Measurements from ENCODE around the gene ZNF518A. TPM values are rescaled to one million over a fixed set of nuclear protein-coding genes. Genes with fewer than 3 reads are reported as not detected.

Gene ZNF518A
- total and polyA plus RNA-seq, 2 donors (not counting 1 experiment from before 2014, with no cell fraction given) = 7.9 to 34.8 TPM

GRCh38 chr10:96089670-96090462 lies 40.2 kb upstream of the ZNF518A start:
- ATAC-seq (ENCODE audit: low read depth) (peak; percentile 88), DNase-seq (peak; percentile 98)
- intact Hi-C loops (cut with micrococcal nuclease) = loop anchor here (1.0 to 2.0 kb wide), 4 partner anchors 40 to 183 kb away; partner anchors contain the start of genes CC2D2B, CCNJ and ZNF518A
- Histone ChIP-seq H3K9ac (ENCODE audit: low read length) (peak overlapping the region; percentile 88), H3K4me2 (replicated peaks; ENCODE audit: low read depth, low read length, poor library complexity, severe bottlenecking) (peak overlapping the region; percentile 81), H3K79me2 (ENCODE audit: control insufficient read depth, insufficient read depth, low read length) (no peaks in the 10 kb centered on the region), H2AFZ (ENCODE audit: insufficient read depth, low read depth, low read length, poor library complexity, severe bottlenecking) (peak overlapping the region; percentile 90), H3K4me1 (ENCODE audit: control insufficient read depth in 2 of 2, insufficient read depth in 2 of 2, low read length in 2 of 2) (peaks cover 6 to 9% of the 10 kb centered on the region in 2 donors), H3K27me3 (replicated peaks in 1 of 4; ENCODE audit: control extremely low read depth in 1 of 4, control insufficient read depth in 3 of 4, insufficient read depth in 4 of 4, low read length in 3 of 4) (peaks cover 0 to 31% (median 20%) of the 10 kb centered on the region in 4 experiments), H3K4me3 (ENCODE audit: control extremely low read depth in 1 of 5, extremely low read depth in 1 of 5, insufficient read depth in 1 of 5, low read depth in 2 of 5, low read length in 4 of 5) (peak overlapping the region; percentile 67 to 97 (median 96)), H3K9me3 (ENCODE audit: control extremely low read depth in 1 of 3, control insufficient read depth in 2 of 3, insufficient read depth in 1 of 3, low read length in 2 of 3) (peaks cover 5 to 8% (median 7%) of the 10 kb centered on the region in 3 donors), H4K20me1 (ENCODE audit: control insufficient read depth, insufficient read depth, low read length, poor library complexity, severe bottlenecking) (no peaks in the 10 kb centered on the region), H3K27ac (ENCODE audit: low read length in 2 of 2) (peak overlapping the region; percentile 89 to 96), H3K36me3 (replicated peaks in 1 of 2; ENCODE audit: control extremely low read depth in 1 of 2, control insufficient read depth in 1 of 2, extremely low read depth in 1 of 2, insufficient read depth in 2 of 2, low read length in 1 of 2) (no peaks in the 10 kb centered on the region)
- TF ChIP-seq EZH2 (IDR thresholded peaks at IDR 0.05; ENCODE audit: borderline replicate concordance, insufficient read depth, low read depth, low read length, poor library complexity, severe bottlenecking) (no peak), CTCF (IDR thresholded peaks at IDR 0.05) (no peak)
- WGBS (ENCODE audit: insufficient coverage) = 3% methylated on average over 36 of the region's 47 CpGs
- Mint-ChIP-seq H3K4me1 (peaks cover 10% of the 10 kb centered on the region), H3K27me3 (peaks cover 33% of the 10 kb centered on the region), H3K27ac (peak overlapping the region; percentile 99), H3K4me3 (peak overlapping the region; percentile 98), H3K9me3 (ENCODE audit: insufficient read depth) (peaks cover 2% of the 10 kb centered on the region)
- CTCF ChIA-PET = interaction anchor here (0.6 to 2.5 kb wide), 6 partner anchors 40 to 182 kb away, joined by 3 to 31 read pairs (median 4); partner anchors contain the start of genes CC2D2B, CCNJ and ZNF518A
- POLR2A ChIA-PET = interaction anchor here (1.0 to 3.2 kb wide), 3 partner anchors 40 to 198 kb away, joined by 3 to 93 read pairs (median 4); partner anchors contain the start of genes CCNJ and ZNF518A
